Neural cell (in vitro differentiated cells): Measurements from ENCODE around the gene NPAS2. TPM values are rescaled to one million over a fixed set of nuclear protein-coding genes. Genes with fewer than 3 reads are reported as not detected.

ENCODE experiments used
- H2AFZ ChIP-seq: fragments of 200-600, 300-800 bp; sonication (generic), shearing (Covaris generic); 2 replicates; pipeline ENCODE4 v1.6.0; 2014; ENCODE audit warnings: low read depth, mild to moderate bottlenecking, antibody characterized with exemption, low read length, moderate library complexity
- H3F3A ChIP-seq: fragments of 200-600 bp; shearing (Covaris generic); 2 replicates; pipeline ENCODE4 v1.6.1; 2016; ENCODE audit warnings: mild to moderate bottlenecking, moderate library complexity, mixed read lengths, antibody characterized with exemption, low read length; ENCODE audit not compliant: insufficient read depth, poor library complexity, severe bottlenecking
- H3K27ac ChIP-seq: fragments of 200-600, 300-800 bp; sonication (generic), shearing (Covaris generic); 2 replicates; pipeline ENCODE4 v1.5.1; 2014; ENCODE audit warnings: mild to moderate bottlenecking, low read length, moderate library complexity
- H3K27me3 ChIP-seq: fragments of 300-800, 200-600 bp; sonication (generic), shearing (Covaris generic); 2 replicates; pipeline ENCODE4 v1.6.0; 2014; ENCODE audit warnings: mild to moderate bottlenecking, low read depth, low read length, moderate library complexity; ENCODE audit not compliant: insufficient read depth
- H3K36me3 ChIP-seq: fragments of 300-800, 200-600 bp; sonication (generic), shearing (Covaris generic); 2 replicates; pipeline ENCODE4 v1.5.1; 2014; ENCODE audit warnings: mild to moderate bottlenecking, antibody characterized with exemption, low read length, moderate library complexity; ENCODE audit not compliant: insufficient read depth
- H3K4me2 ChIP-seq: fragments of 300-800, 200-600 bp; sonication (generic), shearing (Covaris generic); 2 replicates; pipeline ENCODE4 v1.6.0; 2014; ENCODE audit warnings: mild to moderate bottlenecking, low read length
- H3K4me3 ChIP-seq: fragments of 300-800, 200-600 bp; sonication (generic), shearing (Covaris generic); 2 replicates; pipeline ENCODE4 v1.5.1; 2014; ENCODE audit warnings: mild to moderate bottlenecking, low read length, moderate library complexity
- H3K79me2 ChIP-seq: fragments of 200-600 bp; shearing (Covaris generic); replicated peaks from 2 replicates; pipeline ENCODE4 v1.6.0; 2014; ENCODE audit warnings: mild to moderate bottlenecking, low read length, moderate library complexity; ENCODE audit not compliant: insufficient read depth
- H3K9ac ChIP-seq: fragments of 300-800, 200-600 bp; sonication (generic), shearing (Covaris generic); 2 replicates; pipeline ENCODE4 v1.6.1; 2016; ENCODE audit warnings: mild to moderate bottlenecking, low read length, mixed read lengths
- H3K9me2 ChIP-seq: fragments of 200-600 bp; shearing (Covaris generic); 2 replicates; pipeline ENCODE4 v1.6.1; 2016; ENCODE audit warnings: mild to moderate bottlenecking, low read length, mixed read lengths; ENCODE audit not compliant: insufficient read depth
- H3K9me3 ChIP-seq: fragments of 200-600, 300-800 bp; sonication (generic), shearing (Covaris generic); 2 replicates; pipeline ENCODE4 v1.6.1; 2016; ENCODE audit warnings: mild to moderate bottlenecking, mixed run types, low read length, moderate library complexity, mixed read lengths
- H4K20me1 ChIP-seq: fragments of 200-600 bp; shearing (Covaris generic); 2 replicates; pipeline ENCODE4 v1.6.1; 2016; ENCODE audit warnings: mild to moderate bottlenecking, mixed run types; ENCODE audit not compliant: insufficient read depth
- EP300 ChIP-seq: fragments of 450-650 bp; conservative IDR thresholded peaks from 2 replicates; pipeline ENCODE4 v1.6.1; 2014; ENCODE audit warnings: antibody characterized with exemption, mild to moderate bottlenecking, moderate library complexity; ENCODE audit not compliant: poor library complexity, severe bottlenecking
- EZH2 ChIP-seq: fragments of 200-600, 300-800 bp; shearing (Covaris generic), sonication (generic); IDR thresholded peaks from 2 replicates; pipeline ENCODE4 v1.6.1; 2014; ENCODE audit warnings: antibody characterized with exemption, low read length, borderline replicate concordance, mild to moderate bottlenecking; ENCODE audit not compliant: insufficient read depth, poor library complexity, severe bottlenecking
- MXI1 ChIP-seq: fragments of 450-650 bp; conservative IDR thresholded peaks from 2 replicates; pipeline ENCODE4 v1.6.1; 2014; ENCODE audit warnings: antibody characterized with exemption, mild to moderate bottlenecking; ENCODE audit not compliant: poor library complexity, severe bottlenecking
- POLR2AphosphoS5 ChIP-seq: IDR thresholded peaks from 2 replicates; pipeline ENCODE4 v1.6.1; 2012
- RAD21 ChIP-seq: fragments of 450-650 bp; conservative IDR thresholded peaks from 2 replicates; pipeline ENCODE4 v1.6.1; 2014; ENCODE audit warnings: antibody characterized with exemption, mild to moderate bottlenecking, moderate library complexity
- SMC3 ChIP-seq: fragments of 450-650 bp; conservative IDR thresholded peaks from 2 replicates; pipeline ENCODE4 v1.6.1; 2014; ENCODE audit warnings: antibody characterized with exemption, mild to moderate bottlenecking, moderate library complexity; ENCODE audit not compliant: poor library complexity
- TAF1 ChIP-seq: IDR thresholded peaks from 2 replicates; pipeline ENCODE4 v1.6.1; 2012; ENCODE audit warnings: low read depth
- polyA plus RNA-seq: library from polyadenylated mRNA; depleted of rRNA; stranded (reverse); fragments of >200 nt; gene quantifications from 2 replicates; pipeline ENCODE4 v1.2.3, GENCODE V29; 2014
- TF ChIP-seq, protein P1 (sequence below): fragments of 450-650 bp; IDR thresholded peaks from 2 replicates; pipeline ENCODE4 v1.5.1; 2014; ENCODE audit warnings: antibody characterized with exemption, mild to moderate bottlenecking, moderate library complexity; ENCODE audit not compliant: poor library complexity, severe bottlenecking
- TF ChIP-seq, protein P2 (sequence below): IDR thresholded peaks from 2 replicates; pipeline ENCODE4 v1.6.1; 2012; ENCODE audit warnings: borderline replicate concordance

Gene NPAS2
- polyA plus RNA-seq, 1 donor from 2014 or later: 2.1 TPM

DNA sequence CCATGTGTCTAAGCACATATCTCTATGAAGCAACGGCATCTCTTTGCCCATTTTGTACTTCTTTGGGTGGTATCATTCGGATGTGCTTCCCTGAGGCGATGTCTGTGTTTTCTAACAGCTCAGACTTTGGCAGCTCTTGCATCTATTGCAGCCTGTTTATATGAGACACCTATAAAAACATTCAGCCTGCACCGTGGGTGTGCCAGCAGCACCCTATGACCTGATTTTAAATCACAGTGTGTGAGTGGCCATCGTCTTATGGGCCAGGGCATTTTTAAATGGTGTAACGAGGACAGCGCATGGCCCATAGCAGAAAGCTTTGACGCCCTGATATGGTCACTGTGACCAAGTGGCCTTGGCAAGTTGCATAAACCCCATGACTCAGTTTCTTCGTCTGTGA, 12.9 kb downstream of the NPAS2 start:
- Histone ChIP-seq H3F3A (no peaks in the 10 kb centered on the region), H3K9me3 (no peaks in the 10 kb centered on the region), H3K27ac (no peak overlapping the region), H3K36me3 (no peaks in the 10 kb centered on the region), H3K9me2 (no peaks in the 10 kb centered on the region), H3K4me3 (no peak overlapping the region), H4K20me1 (no peaks in the 10 kb centered on the region), H3K27me3 (no peaks in the 10 kb centered on the region), H2AFZ (no peak overlapping the region), H3K9ac (no peak overlapping the region), H3K4me2 (no peak overlapping the region), H3K79me2 (no peaks in the 10 kb centered on the region)
- TF ChIP-seq EZH2 (no peak), RAD21 (no peak), POLR2AphosphoS5 (no peak), TAF1 (no peak), MXI1 (no peak)
- TF ChIP-seq, protein P1, sequence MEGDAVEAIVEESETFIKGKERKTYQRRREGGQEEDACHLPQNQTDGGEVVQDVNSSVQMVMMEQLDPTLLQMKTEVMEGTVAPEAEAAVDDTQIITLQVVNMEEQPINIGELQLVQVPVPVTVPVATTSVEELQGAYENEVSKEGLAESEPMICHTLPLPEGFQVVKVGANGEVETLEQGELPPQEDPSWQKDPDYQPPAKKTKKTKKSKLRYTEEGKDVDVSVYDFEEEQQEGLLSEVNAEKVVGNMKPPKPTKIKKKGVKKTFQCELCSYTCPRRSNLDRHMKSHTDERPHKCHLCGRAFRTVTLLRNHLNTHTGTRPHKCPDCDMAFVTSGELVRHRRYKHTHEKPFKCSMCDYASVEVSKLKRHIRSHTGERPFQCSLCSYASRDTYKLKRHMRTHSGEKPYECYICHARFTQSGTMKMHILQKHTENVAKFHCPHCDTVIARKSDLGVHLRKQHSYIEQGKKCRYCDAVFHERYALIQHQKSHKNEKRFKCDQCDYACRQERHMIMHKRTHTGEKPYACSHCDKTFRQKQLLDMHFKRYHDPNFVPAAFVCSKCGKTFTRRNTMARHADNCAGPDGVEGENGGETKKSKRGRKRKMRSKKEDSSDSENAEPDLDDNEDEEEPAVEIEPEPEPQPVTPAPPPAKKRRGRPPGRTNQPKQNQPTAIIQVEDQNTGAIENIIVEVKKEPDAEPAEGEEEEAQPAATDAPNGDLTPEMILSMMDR: no peak
- TF ChIP-seq, protein P2, sequence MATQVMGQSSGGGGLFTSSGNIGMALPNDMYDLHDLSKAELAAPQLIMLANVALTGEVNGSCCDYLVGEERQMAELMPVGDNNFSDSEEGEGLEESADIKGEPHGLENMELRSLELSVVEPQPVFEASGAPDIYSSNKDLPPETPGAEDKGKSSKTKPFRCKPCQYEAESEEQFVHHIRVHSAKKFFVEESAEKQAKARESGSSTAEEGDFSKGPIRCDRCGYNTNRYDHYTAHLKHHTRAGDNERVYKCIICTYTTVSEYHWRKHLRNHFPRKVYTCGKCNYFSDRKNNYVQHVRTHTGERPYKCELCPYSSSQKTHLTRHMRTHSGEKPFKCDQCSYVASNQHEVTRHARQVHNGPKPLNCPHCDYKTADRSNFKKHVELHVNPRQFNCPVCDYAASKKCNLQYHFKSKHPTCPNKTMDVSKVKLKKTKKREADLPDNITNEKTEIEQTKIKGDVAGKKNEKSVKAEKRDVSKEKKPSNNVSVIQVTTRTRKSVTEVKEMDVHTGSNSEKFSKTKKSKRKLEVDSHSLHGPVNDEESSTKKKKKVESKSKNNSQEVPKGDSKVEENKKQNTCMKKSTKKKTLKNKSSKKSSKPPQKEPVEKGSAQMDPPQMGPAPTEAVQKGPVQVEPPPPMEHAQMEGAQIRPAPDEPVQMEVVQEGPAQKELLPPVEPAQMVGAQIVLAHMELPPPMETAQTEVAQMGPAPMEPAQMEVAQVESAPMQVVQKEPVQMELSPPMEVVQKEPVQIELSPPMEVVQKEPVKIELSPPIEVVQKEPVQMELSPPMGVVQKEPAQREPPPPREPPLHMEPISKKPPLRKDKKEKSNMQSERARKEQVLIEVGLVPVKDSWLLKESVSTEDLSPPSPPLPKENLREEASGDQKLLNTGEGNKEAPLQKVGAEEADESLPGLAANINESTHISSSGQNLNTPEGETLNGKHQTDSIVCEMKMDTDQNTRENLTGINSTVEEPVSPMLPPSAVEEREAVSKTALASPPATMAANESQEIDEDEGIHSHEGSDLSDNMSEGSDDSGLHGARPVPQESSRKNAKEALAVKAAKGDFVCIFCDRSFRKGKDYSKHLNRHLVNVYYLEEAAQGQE: no peak

DNA sequence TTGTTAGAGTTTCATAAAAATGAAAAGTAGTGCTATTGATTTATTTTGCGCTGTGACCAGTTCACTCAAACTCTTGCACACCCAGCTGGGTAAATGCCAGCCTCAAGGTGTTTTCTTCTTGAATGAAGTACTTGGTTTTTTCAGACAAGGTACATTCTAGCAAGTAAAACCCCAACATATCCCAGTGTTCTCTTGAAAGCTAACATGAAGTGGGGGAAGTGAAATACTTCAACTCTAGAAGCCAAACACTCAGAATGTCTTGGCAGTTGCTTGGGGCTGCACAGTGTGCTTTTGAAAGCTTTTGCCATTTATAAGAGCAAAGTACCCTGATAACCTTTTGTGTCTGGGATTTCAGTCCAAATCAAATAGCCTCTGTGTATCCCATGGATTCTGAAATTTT, 13.4 kb downstream of the NPAS2 start:
- H3K27me3 ChIP-seq: no peaks in the 10 kb centered on the region
- TF ChIP-seq, protein P2: no peak
- TF ChIP-seq TAF1 (no peak), SMC3 (no peak), EZH2 (no peak), RAD21 (no peak), EP300 (no peak), MXI1 (no peak), POLR2AphosphoS5 (no peak)
- TF ChIP-seq, protein P1: no peak
- no peaks in the 10 kb centered on the region for H3K79me2 ChIP-seq
- no peak overlapping the region for H3K4me2 ChIP-seq
- H2AFZ ChIP-seq: no peak overlapping the region
- no peaks in the 10 kb centered on the region for H4K20me1 ChIP-seq
- H3K27ac ChIP-seq: no peak overlapping the region
- no peaks in the 10 kb centered on the region for H3K36me3 ChIP-seq
- no peak overlapping the region for H3K4me3 ChIP-seq
- H3K9ac ChIP-seq: no peak overlapping the region
- H3K9me2 ChIP-seq: no peaks in the 10 kb centered on the region
- H3F3A ChIP-seq: no peaks in the 10 kb centered on the region
- H3K9me3 ChIP-seq: no peaks in the 10 kb centered on the region
